ENCODE results near the gene TRMT112.

- no peak for TF ChIP-seq POLR2A (IDR thresholded peaks at IDR 0.05)
- no peak for TF ChIP-seq CTCF (IDR thresholded peaks at IDR 0.05)
Observed at GRCh38 chr11:64321026-64321425, 3.7 kb upstream of the TRMT112 start.
